GM18507 (cell line): Measurements from ENCODE around the gene PLXNA2.

Experiments
- DNase-seq: peaks from one replicate; pipeline ENCODE4 v3.0.0; 2011; ENCODE audit warnings: low read depth; ENCODE audit not compliant: insufficient read length; ENCODE audit errors: extremely low spot score
- FAIRE-seq: peaks from 2 replicates; lab custom pipeline; 2011; peaks lifted over from hg19 to GRCh38; lab: Jason Lieb, UNC

PLXNA2 gene

DNA sequence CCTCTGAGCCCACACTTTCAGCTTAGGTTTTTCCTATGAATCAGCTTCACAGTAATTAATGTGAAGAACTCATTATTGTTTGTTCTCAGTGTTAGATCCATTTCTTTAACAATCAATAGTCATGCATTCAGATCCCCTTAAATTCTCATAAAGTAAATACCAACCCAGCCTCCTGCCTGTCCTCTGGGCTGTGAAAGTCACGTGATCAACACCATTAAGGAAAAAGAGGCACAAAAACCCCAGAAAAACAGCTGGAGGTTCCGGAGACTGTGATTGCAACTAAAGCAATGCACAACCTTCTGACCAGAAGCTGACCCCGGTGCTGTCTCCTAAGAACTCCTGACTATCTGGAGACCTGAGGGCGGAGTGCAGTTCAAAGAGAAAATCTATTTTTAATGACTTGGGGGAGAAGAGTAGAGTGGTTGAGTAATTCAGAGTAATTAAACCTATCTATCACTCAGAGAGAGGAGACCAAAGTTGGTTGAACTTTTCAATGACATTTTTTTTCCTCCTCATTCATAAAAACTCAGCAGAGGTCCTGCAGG, 132.5 kb downstream of the PLXNA2 start:
- FAIRE-seq (no peak), DNase-seq (no peak)

DNA sequence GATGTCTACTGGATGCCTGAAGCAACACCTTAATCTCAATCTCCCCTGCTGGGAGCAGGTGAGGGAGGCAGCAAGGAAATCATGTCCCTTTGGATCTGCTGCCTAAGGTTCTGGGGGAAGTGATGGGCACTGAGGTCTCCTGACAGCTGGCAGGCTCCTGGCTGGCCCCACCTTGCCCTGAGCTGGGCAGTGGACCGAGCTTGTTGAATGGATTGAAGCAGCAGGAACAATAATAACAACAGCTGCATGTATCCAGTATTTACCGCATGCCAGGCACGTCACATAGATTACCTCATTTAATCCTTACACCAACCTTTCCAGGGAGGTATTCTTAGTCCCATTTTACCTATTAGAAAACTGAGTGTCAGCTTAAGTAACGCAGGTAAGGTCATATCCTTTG, 133.9 kb downstream of the PLXNA2 start:
- FAIRE-seq (no peak), DNase-seq (no peak)

DNA sequence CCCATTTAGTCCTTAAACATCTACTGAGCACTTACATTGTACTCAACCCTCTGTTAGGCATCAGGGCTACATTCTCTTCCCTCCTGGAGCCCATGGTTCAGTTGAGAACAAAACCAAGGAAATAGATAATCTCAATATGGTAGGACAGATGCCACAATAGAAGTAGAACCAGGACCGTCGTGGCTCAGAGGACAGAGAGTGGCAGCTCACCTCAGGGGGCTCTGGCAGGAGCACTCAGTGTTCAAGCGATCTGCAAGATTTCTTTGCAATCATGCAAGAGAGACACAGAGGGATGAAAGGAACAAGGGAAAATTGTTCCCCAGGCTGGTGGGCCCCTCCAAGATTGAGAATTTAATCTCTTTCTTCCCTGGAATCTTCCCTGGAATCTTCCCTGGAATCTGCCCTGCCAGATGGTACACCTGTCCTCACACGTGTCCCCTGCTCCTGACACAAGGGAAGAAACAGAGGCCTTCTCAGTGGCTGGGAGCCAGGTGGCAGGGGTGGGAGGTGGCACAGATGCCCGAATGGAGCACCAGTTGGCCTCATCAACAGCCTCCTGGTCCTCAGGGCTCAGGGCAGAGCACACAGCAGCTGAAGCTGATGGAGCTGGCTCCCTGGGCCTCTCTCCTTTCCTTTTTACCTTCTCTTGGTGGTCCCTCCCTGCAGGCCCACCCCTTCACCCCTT, 135.4 kb downstream of the PLXNA2 start:
- FAIRE-seq (no peak), DNase-seq (no peak)

DNA sequence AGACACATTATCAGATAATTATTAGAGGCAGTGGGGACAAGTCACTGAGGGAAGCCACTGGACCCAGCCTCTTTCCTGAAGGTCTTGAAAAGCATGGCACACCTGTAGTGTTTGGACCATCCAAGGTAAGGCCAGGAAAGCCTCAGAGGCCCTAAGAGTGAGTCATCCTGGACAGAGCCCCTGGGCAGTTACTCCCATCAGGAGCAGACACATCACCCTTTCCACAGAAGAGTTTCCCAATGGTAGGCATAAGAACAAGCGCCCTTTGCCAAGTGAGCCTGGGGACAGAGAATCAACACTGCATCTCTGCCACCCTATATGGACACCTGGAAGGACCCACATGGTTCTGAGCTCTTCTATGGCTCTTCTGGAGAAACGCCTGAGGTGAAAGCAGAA, 136.0 kb downstream of the PLXNA2 start:
- FAIRE-seq, result no peak
- DNase-seq, result no peak

DNA sequence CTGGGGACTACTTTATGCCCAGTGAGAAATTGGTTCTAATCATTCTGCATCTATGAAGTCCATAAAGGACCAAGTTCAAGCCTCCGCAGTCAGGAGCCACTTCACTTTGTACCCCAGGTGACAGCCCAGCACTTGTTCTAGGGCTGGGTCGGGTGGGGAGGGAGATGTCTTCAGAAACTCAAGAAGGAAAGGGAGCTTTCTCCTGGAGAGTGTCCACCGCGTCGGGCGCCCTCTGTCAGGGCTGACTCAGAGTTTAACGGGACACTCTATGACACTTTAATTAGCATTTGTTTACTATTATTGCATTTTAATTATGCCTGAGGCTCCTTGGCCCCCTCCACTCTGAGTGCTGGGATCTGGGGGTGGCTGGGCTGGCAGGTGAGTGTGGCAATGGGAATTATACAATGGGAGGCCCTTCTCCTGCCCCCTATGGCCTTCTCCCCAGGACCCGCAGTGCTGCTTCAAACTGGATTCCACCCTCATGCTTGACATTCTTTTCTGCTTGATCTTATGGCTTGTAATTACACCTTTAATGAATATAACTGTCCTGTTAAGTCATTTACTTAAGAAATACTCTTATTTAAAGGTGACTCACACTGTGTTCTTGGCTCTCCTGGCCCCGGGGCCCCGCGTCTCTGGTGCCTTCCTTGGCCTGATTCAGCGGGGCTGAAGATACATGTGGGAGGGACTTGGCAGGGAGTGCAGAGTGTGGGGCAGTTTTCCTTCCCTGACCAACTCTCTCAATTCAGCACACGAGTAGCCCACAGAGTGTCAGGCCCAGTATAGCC, 136.6 kb downstream of the PLXNA2 start:
- DNase-seq, result no peak
- FAIRE-seq, result no peak

DNA sequence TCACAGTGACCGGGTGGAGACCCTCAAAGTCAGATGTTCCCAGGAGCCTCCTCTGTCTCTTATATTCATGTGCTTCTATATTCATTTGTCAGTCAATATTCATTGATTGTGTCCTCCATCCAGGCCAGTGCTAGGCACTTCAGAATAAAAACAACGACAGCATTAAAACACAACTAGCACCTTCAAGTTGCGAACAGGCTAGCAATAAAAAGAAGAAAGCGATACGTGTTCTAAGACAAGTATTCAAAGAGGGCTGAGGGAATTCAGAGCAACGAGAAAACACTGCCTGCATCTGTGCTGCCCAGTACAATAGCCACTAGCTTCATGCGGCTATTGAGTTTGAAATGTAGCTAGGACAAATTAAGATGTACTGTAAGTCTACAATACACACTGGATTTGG, 138.0 kb downstream of the PLXNA2 start:
- DNase-seq (no peak), FAIRE-seq (no peak)

DNA sequence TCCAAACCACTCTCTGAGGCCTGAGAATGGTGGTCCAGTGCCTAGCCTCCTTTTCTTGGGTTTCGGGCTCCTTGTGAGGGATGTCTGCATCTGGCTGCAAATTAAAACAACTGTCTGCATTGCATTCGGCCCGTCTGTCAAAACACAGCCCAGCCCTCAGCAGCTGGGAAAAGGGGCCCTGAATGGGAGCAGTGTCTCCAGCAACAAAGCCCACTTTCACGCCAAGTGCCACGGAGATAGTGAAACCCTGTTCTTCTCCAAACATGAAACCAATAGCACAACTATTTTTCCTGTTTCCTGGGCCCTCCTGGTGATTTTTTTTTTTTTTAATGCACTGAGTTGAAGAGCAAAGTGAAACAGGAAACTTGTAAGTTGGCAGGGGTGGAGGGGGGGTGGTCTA, 138.4 kb downstream of the PLXNA2 start:
- FAIRE-seq, result no peak
- DNase-seq, result no peak

DNA sequence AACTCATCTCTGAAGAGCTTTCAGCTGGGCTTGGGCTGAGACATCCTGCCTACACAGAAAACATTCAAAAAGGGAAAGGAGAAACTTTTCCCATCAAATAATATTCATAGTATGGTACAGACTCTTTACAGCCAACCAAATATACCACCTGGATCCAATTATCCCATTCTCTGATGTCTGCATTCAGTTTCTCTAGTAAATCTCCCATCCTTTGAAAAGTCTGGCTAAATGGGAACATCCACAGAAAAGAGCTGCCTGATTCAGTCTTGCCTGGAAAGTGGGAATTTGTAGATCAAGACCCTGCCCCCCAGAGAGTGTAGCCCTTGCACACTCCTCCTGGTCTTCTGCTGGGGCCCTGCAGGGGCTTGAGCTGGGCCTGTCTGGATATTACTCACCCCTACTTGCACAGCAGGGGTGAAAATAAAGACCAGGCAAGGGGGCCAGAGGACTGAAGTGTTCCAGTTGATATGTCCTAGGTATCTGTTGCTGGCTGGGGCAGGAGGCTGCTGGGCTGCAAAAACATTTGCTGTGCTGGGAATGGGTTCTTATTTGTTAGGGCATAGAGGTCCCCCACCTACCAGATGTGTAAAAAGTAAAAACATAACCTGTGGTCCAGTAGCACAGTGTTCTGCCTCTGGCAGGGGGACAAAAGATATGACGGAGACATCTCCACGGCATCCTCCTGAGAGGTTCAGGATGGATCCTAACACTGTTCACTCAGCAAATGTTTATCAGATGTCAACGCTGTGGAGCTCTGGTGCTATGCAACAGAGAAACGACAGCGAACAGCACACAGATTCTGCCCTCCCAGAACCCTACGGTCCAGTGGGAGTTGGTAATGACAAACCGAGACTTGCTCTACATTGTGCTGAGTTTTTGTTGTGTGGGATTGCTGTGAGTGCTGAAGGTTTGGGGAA, 140.3 kb downstream of the PLXNA2 start:
- FAIRE-seq (no peak), DNase-seq (no peak)

DNA sequence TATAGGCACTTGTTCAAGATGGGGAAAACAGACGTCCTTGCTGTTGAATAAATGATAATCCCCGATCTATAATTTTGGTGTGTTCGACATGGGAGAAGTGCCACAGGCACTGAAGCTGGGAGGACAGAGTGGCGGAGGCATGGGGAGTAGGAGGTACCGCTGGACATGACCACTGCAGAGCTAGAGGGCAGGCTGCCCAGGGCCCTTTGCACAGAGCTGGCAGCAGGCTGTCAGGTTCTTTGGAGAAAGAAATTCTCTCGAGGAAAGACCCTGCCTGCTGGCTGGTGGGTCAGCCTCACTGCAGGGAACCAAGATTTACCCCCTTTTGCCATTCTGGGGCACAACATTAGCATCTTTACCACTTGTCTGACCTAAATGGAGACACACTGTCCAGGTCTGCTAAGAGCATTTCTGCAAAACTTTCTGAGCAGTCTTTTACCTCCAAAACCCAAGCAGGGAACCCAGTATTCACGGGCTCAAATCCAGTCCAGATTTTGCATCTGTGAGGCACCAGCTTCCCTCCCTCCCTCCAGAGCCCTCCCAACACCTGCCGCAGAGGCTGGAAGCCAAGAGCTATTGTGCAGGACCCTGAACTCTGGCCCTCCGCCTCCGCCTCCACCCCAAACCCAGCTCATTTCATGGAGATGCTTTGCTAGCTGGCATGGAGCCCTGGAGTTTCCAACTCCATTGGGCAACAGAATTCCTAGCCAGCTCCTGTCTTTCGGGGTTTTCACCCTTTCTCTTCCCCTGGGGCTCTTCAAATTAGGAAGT, 142.3 kb downstream of the PLXNA2 start:
- no peak for DNase-seq
- FAIRE-seq, result no peak

DNA sequence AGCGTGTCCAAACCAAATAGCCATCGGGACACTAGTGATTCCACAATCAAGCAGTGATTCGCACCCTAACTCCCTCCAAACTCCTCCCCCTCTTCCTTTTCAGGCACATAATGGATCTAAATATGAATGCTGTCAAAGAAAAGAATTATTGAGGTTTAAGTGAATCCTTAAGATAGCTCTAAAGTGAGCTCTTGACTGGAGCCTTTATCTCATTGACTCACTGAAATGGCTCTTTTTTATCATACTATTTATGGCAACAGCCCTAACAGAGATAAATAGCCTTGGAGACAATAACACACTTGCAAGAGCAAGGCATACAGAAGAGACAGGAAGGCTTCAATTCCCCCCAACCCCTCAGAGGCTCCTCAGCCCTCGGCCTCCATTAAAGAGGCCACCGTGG, 143.3 kb downstream of the PLXNA2 start:
- FAIRE-seq (no peak), DNase-seq (no peak)

DNA sequence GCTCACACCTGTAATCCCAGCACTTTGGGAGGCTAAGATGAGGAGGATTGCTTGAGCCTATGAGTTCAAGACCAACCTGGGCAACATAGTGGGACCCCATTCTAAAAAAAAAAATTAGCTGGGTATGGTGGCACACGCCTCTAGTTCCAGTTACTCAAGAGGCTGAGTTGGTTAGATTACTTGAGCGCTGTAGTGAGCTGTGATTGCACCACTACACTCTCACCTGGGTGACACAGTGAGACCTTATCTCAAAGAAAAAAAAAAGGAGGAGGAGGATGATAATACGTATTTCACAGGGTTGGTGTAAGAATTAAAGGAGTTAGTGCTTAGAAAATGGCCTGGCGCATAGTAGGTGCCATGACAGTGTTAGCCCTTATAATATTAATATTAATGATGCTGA, 144.1 kb downstream of the PLXNA2 start:
- FAIRE-seq, result no peak

DNA sequence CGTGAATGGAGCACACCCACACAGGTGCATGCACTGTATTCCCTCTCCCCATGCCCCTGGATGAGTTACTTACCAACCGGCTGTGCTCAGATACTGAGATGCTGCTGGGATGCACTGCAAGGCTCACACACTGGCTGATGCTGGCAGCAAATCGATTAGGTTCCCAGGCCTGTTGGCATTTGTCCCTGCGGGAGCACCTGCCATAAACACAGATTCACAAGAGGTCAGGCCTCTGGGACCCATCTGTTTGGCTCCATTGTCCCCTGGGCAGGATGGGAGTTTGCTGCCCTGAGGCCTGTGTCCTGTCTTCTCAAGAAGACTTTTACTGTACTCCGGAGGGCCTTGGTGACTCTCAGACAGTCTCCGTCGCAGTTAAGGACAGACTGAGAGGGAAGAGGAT, 145.4 kb downstream of the PLXNA2 start:
- FAIRE-seq (no peak), DNase-seq (no peak)

More for the DNA sequence above, 144.1 kb downstream of the PLXNA2 start:
- DNase-seq, result no peak

DNA sequence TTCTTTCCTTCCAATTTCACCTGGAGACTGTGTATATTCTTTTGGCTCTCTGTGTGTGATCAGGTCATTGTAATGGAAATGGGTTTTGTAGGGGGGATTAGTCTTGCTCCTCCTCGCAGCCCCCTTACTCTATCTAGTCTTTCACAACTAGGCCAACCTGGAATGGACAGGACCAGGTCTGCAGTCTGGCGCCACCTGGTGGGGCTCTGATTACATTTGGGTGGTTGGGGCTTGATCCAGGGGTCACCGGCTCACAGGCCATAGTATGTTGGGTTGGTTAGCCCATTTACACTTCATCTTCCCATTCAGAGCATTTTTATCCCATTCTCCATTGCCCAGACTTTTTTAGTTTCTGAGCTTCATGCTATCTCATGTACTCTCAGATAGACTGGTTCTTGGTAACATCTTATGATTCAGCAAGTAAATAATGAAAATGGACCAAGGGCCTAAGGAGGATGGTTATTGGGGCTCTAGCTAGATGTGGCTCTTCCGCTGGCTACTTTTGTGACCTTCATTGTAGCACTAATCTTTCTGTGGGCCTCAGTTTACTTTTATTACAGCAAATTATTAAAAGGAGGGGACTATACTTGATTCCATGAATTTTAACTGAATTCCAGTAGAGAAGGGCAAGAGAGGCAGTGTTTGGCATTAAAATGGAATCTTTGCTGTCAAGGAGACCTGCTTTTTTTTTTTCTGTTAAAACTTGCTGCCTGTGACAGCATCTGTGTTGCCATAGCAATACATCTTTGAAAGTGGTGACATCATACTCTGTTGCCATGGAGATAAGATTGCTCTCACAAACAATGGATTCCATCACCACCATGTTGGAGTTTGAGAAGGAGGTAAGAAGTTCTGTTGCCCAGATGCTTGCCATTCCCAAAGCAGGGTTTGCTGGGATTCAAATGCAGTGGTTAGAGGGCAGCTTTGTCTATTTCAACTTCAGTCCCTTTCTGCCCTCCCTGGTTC, 150.1 kb downstream of the PLXNA2 start:
- DNase-seq, result peak; percentile 32
- peak; percentile 75 for FAIRE-seq

DNA sequence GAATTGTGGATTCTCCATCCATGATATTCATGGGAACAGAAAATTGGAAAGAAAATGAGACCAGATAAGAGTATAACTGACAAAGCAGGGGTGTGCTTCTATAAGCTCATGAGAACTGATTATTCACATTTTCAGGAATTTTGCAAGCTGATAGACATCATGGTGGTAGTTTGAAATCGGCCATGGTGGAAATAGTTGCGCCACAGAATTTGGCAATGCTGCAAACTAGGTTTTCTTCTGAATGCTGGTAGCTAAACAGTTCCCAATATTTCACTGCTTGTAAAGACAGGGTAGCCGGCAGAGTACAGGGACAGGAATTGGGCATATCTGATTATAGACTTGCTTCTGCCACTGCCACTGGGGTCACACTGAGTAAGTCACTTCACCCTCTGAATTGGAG, 151.1 kb downstream of the PLXNA2 start:
- no peak for DNase-seq
- FAIRE-seq, result no peak

DNA sequence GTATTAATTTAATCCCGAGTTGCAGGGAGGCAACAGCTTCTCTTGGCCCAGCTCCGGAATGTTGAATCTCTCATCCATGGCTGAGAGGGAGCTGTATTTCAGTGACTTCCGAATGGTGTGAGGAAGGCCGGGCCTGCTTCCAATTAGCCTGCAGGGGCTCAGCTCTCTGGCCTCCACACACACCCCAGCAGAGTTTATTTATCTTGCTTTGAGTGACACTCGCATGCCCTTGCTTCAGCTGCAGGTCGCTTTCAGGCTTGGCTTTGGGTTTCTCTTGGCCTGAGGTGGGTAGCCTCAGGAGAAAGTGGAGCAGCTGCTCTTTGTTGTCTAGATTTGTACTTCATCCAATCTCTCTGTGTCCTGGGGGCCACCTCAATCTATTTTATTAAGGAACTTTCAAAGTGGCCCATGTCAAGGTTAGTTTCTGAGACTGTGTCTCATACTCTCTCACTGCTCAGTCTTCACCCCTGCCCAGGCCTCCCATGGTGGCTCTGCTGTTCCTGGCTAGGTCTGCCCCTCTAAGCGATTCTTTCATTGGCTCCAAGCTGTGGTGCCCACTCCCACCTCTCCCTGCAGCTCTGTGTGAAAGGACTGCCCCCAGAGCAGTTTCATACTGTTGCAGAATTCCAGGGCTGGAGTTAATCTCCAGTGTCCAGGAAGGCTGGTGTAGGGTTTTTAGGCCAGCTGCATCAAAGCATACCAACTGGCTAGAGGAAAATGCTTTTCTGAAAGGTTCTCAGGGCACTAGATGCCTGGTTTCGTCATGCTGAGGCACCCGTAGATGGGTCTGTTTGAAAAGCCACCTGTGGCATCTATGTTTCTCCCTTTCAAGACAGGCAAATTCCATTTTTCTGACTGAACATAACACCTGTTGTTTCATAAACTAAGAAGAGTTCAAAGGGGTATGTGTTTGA, 153.5 kb downstream of the PLXNA2 start:
- no peak for FAIRE-seq
- no peak for DNase-seq

DNA sequence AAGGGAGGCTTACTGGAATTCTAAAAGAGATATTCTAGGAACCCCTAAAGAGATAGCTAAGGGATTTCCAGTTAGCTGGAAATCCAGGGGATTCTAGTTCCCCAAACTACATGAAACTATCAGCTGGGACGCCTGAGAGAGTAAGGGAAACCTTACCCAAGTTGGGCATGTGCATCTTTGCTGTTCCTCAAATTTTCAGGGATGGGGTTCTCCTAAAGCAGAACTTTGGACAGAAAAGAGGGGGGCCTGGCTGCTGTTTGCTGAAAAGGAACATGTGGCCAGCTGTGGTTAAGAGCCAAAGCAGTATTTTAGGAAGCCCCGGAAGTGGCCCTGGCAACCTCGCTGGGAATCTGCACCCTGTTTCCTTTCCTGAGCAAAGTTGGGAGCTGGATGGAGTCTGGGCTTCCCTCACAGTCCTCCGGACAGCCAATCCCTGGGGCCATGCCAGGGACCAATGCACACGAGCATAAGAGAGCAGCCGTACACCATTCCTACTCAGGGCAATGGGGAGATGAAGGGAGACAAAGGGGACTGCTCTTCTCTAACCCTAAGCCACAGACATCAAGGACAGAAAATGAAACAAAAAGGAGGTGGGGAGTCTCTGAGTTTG, 154.3 kb downstream of the PLXNA2 start:
- no peak for DNase-seq
- no peak for FAIRE-seq

DNA sequence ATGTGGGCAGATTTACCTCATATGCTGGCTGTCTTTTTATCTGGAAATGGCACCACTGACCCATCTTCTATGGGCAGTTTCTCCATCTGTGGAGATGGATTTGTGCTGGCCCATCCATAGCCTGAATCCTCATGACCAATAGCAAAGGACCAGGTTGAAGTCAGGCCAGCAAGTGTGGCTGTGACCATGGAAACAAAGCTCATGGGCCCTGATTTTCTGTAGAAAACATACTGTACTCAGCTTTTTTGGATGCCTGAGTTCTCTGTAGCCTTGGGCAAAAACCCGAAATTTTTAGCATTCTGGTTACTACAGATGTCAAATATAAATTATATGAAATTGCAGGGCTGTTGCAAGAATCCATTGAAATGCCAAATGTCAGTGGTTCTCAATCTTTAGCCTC, 155.0 kb downstream of the PLXNA2 start:
- DNase-seq (no peak), FAIRE-seq (no peak)
